Calu3 (cell line): ENCODE data around the gene POLR1G. TPM values are rescaled to one million over a fixed set of nuclear protein-coding genes. Genes with fewer than 3 reads are reported as not detected.
"Not testable (repeated sequence)": the region's sequence is repeated elsewhere in the genome, so short reads cannot be mapped to it uniquely, and the experiment has no call there.

ENCODE experiments used
- BruUV-seq: library from RNA; stranded (reverse); fragments of 400-500 nt; replicated peaks from 2 replicates; lab custom pipeline; 2021; lab: Mats Ljungman, UMichigan
- CTCF ChIA-PET: fragments of 300-600 bp; sonication (Branson Sonifier 250); formaldehyde crosslinking; loops from one replicate; lab custom pipeline; 2022; ENCODE audit warnings: antibody characterized with exemption; lab: Charles Lee
- DNase-seq: peaks from one replicate; pipeline ENCODE4 v3.0.0; 2022
- H3K27ac Mint-ChIP-seq: one replicate; pipeline ENCODE4 v1.8.0; 2022; ENCODE audit warnings: mixed read lengths; ENCODE audit not compliant: unreplicated experiment
- H3K27me3 Mint-ChIP-seq: one replicate; pipeline ENCODE4 v1.8.0; 2022; ENCODE audit warnings: mixed read lengths; ENCODE audit not compliant: unreplicated experiment
- H3K36me3 Mint-ChIP-seq: one replicate; pipeline ENCODE4 v1.8.0; 2022; ENCODE audit warnings: mild to moderate bottlenecking, moderate library complexity, mixed read lengths; ENCODE audit not compliant: insufficient read depth, unreplicated experiment
- H3K4me1 Mint-ChIP-seq: one replicate; pipeline ENCODE4 v1.8.0; 2022; ENCODE audit warnings: mild to moderate bottlenecking, low read depth, mixed read lengths; ENCODE audit not compliant: unreplicated experiment
- H3K4me3 Mint-ChIP-seq: one replicate; pipeline ENCODE4 v1.8.0; 2022; ENCODE audit warnings: mild to moderate bottlenecking, low read depth, moderate library complexity, mixed read lengths; ENCODE audit not compliant: unreplicated experiment
- H3K9me3 Mint-ChIP-seq: one replicate; pipeline ENCODE4 v1.8.0; 2022; ENCODE audit warnings: low read depth, mixed read lengths; ENCODE audit not compliant: unreplicated experiment
- intact Hi-C: fragments of 100-400 bp; cut with micrococcal nuclease; formaldehyde crosslinking; loops from one replicate; pipeline ENCODE4 v1.10.0; 2022; ENCODE audit not compliant: unreplicated experiment
- total RNA-seq: library from RNA; stranded (reverse); gene quantifications from 2 replicates; pipeline ENCODE4 v1.2.3, GENCODE V29; 2022
- TF ChIP-seq, protein P1 (sequence below): fragments of 200-600 bp; IDR thresholded peaks from one replicate; pipeline ENCODE4 v1.8.0; 2022; ENCODE audit warnings: antibody characterized with exemption; ENCODE audit not compliant: unreplicated experiment

Gene POLR1G
- total RNA-seq, 1 experiment from 2014 or later, result 25.8 TPM

DNA sequence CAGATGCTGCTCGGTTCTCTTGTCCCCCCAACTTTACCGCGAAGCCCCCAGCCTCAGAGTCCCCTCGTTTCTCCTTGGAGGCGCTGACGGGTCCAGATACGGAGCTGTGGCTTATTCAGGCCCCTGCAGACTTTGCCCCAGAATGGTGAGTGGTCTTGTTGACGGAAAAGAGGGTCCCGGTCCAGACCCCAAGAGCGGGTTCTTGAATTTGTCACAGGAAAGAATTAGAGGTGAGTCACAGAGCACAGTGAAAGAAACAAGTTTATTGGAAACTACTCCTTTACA lies 589 bp downstream of the POLR1G start:
- Mint-ChIP-seq H3K4me1 (peaks cover 27% of the 10 kb centered on the region), H3K27ac (peak overlapping the region; percentile 89), H3K9me3 (no peaks in the 10 kb centered on the region), H3K4me3 (peak overlapping the region; percentile 92), H3K36me3 (peaks cover 73% of the 10 kb centered on the region), H3K27me3 (no peaks in the 10 kb centered on the region)
- TF ChIP-seq, protein P1, sequence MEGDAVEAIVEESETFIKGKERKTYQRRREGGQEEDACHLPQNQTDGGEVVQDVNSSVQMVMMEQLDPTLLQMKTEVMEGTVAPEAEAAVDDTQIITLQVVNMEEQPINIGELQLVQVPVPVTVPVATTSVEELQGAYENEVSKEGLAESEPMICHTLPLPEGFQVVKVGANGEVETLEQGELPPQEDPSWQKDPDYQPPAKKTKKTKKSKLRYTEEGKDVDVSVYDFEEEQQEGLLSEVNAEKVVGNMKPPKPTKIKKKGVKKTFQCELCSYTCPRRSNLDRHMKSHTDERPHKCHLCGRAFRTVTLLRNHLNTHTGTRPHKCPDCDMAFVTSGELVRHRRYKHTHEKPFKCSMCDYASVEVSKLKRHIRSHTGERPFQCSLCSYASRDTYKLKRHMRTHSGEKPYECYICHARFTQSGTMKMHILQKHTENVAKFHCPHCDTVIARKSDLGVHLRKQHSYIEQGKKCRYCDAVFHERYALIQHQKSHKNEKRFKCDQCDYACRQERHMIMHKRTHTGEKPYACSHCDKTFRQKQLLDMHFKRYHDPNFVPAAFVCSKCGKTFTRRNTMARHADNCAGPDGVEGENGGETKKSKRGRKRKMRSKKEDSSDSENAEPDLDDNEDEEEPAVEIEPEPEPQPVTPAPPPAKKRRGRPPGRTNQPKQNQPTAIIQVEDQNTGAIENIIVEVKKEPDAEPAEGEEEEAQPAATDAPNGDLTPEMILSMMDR, result no peak
- DNase-seq, result no peak
- CTCF ChIA-PET, result interaction anchor here (1.1 kb wide), 1 partner anchor 32 kb away, joined by 4 read pairs; no protein-coding TSS in a partner anchor
- BruUV-seq, result TSS peak; percentile 42
- intact Hi-C loops, result no loop called here

DNA sequence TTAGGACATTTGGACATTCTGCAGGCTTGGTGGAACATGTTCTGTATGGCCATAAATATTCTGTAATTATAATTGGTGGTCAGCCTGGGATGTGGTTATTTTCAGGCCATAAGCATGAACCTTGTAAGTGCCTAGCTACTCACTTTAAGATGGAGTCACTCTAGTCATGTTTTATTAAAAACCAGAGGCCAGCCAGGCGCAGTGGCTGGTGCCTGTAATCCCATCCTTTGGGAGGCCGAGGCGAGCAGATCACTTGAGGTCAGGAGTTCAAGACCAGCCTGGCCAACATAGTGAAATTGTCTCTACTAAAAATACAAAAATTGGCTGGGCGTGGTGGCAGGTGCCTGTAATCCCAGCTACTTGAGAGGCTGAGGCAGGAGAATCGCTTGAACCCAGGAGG lies 1.1 kb downstream of the POLR1G start:
- H3K9me3 Mint-ChIP-seq, BruUV-seq, DNase-seq, H3K27me3 Mint-ChIP-seq, H3K27ac Mint-ChIP-seq, intact Hi-C loops: not testable (repeated sequence)
- H3K4me3 Mint-ChIP-seq, result peak overlapping the region; percentile 92
- peaks cover 26% of the 10 kb centered on the region for H3K4me1 Mint-ChIP-seq
- CTCF ChIA-PET, result interaction anchor here (1.1 kb wide), 1 partner anchor 32 kb away, joined by 4 read pairs; no protein-coding TSS in a partner anchor
- H3K36me3 Mint-ChIP-seq, result peaks cover 67% of the 10 kb centered on the region

DNA sequence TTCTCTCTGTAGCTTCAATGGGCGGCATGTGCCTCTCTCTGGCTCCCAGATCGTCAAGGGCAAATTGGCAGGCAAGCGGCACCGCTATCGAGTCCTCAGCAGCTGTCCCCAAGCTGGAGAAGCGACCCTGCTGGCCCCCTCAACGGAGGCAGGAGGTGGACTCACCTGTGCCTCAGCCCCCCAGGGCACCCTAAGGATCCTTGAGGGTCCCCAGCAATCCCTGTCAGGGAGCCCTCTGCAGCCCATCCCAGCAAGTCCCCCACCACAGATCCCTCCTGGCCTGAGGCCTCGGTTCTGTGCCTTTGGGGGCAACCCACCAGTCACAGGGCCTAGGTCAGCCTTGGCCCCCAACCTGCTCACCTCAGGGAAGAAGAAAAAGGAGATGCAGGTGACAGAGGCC lies 1.7 kb downstream of the POLR1G start:
- H3K4me1 Mint-ChIP-seq, result peaks cover 20% of the 10 kb centered on the region
- TF ChIP-seq, protein P1, result no peak
- no peak overlapping the region for H3K27ac Mint-ChIP-seq
- CTCF ChIA-PET, result no interaction called here
- no peaks in the 10 kb centered on the region for H3K27me3 Mint-ChIP-seq
- intact Hi-C loops, result no loop called here
- H3K4me3 Mint-ChIP-seq, result peak overlapping the region; percentile 24
- H3K36me3 Mint-ChIP-seq, result peaks cover 66% of the 10 kb centered on the region
- H3K9me3 Mint-ChIP-seq, result no peaks in the 10 kb centered on the region
- no peak for DNase-seq
- BruUV-seq, result no TSS peak

DNA sequence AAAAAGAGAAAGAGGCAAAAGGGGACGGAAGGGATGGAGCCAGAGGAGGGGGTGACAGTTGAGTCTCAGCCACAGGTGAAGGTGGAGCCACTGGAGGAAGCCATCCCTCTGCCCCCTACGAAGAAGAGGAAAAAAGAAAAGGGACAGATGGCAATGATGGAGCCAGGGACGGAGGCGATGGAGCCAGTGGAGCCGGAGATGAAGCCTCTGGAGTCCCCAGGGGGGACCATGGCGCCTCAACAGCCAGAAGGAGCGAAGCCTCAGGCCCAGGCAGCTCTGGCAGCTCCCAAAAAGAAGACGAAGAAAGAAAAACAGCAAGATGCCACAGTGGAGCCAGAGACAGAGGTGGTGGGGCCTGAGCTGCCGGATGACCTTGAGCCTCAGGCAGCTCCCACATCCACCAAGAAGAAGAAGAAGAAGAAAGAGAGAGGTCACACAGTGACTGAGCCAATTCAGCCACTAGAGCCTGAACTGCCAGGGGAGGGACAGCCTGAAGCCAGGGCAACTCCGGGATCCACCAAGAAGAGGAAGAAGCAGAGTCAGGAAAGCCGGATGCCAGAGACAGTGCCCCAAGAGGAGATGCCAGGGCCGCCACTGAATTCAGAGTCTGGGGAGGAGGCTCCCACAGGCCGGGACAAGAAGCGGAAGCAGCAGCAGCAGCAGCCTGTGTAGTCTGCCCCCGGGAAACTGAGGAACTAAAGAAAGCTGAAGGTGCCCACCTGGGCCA lies 2.5 kb downstream of the POLR1G start:
- H3K4me3 Mint-ChIP-seq, result no peak overlapping the region
- TF ChIP-seq, protein P1, result no peak
- no peaks in the 10 kb centered on the region for H3K27me3 Mint-ChIP-seq
- H3K36me3 Mint-ChIP-seq, result peaks cover 66% of the 10 kb centered on the region
- BruUV-seq, result no TSS peak
- DNase-seq, result no peak
- intact Hi-C loops, result no loop called here
- no peaks in the 10 kb centered on the region for H3K9me3 Mint-ChIP-seq
- peaks cover 12% of the 10 kb centered on the region for H3K4me1 Mint-ChIP-seq
- H3K27ac Mint-ChIP-seq, result no peak overlapping the region
- CTCF ChIA-PET, result no interaction called here

DNA sequence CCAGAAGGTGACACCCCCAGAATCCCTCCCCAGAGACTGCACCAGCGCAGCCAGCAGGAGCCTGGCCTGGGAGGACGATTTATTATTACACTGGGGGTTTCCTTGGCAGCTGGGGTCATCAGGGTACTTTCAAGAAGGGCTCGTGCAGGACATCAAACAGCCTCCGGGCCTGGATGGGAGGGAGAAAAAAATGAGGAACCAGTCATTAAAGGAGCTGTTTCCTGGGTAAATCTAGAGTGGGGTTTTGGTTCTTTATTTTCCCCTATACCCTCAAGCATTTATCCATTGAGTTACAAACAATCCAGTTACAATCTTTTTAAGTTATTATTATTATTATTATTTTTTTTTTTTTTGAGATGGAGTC lies 3.1 kb downstream of the POLR1G start:
- no TSS peak for BruUV-seq
- H3K36me3 Mint-ChIP-seq, result peaks cover 66% of the 10 kb centered on the region
- intact Hi-C loops, result no loop called here
- H3K9me3 Mint-ChIP-seq, result no peaks in the 10 kb centered on the region
- TF ChIP-seq, protein P1, result no peak
- no peak overlapping the region for H3K27ac Mint-ChIP-seq
- peaks cover 12% of the 10 kb centered on the region for H3K4me1 Mint-ChIP-seq
- no peaks in the 10 kb centered on the region for H3K27me3 Mint-ChIP-seq
- DNase-seq, result no peak
- CTCF ChIA-PET, result interaction anchor here (0.7 kb wide), 1 partner anchor 76 kb away, joined by 3 read pairs; no protein-coding TSS in a partner anchor
- no peak overlapping the region for H3K4me3 Mint-ChIP-seq

DNA sequence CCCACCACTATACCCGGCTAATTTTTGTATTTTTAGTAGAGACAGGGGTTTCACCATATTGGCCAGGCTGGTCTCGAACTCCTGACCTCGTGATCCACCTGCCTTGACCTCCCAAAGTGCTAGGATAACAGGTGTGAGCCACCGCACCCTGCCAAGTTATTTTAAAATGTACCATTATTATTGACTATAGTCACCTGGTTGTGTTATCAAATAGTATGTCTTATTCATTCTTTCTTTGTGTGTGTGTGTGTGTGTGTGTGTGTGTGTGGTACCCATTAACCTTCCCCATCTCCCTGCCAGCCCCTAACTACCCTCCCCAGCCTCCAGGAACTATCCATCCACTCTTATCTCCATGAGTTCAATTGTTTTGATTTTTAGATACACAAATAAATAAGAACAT lies 3.9 kb downstream of the POLR1G start:
- H3K4me3 Mint-ChIP-seq, H3K27ac Mint-ChIP-seq, intact Hi-C loops, BruUV-seq, H3K27me3 Mint-ChIP-seq, H3K9me3 Mint-ChIP-seq, DNase-seq: not testable (repeated sequence)
- Mint-ChIP-seq H3K4me1 (peaks cover 12% of the 10 kb centered on the region), H3K36me3 (peaks cover 61% of the 10 kb centered on the region)
- CTCF ChIA-PET, result interaction anchor here (0.7 kb wide), 2 partner anchors 75 to 126 kb away, joined by 3 read pairs; no protein-coding TSS in a partner anchor
